Adrenal gland (tissue), 12 donors: ENCODE measurements around the gene IPO9. TPM values are rescaled to one million over a fixed set of nuclear protein-coding genes. Genes with fewer than 3 reads are reported as not detected.

ENCODE experiments used
- DNase-seq, 7 donors: peaks; one replicate each; pipeline ENCODE4 v3.0.0-alpha.2; 2019 to 2020
- H3K27ac ChIP-seq, 5 donors: fragments of 200-600 bp; sonication (generic) in 4 of 5; 1 replicate in 3 of 5; 2 replicates in 2 of 5; pipeline versions ENCODE4 v1.5.1 to v1.8.0; 2016 to 2020; ENCODE audit warnings: mild to moderate bottlenecking in 1 of 5
- H3K27me3 ChIP-seq: fragments of 200-600 bp; 2 replicates; pipeline ENCODE4 v1.8.0; 2021
- H3K36me3 ChIP-seq, 2 donors: fragments of 200-600 bp; replicated peaks in 1 of 2; 1 replicate in 1 of 2; 2 replicates in 1 of 2; pipeline versions ENCODE4 v1.5.1 to v1.8.0; 2018 to 2022
- H3K4me1 ChIP-seq, 2 donors: fragments of 200-600 bp; replicated peaks in 1 of 2; 1 replicate in 1 of 2; 2 replicates in 1 of 2; pipeline versions ENCODE4 v1.5.1 to v1.8.0; 2018 to 2021
- H3K4me3 ChIP-seq, 4 donors: fragments of 200-600 bp; sonication (generic) in 3 of 4; one replicate each; pipeline ENCODE4 v1.5.1; 2016 to 2018
- H3K9me3 ChIP-seq, 3 donors: fragments of 200-600 bp; sonication (generic) in 1 of 3; replicated peaks in 1 of 3; 1 replicate in 2 of 3; 2 replicates in 1 of 3; pipeline versions ENCODE4 v1.5.1 to v1.8.0; 2016 to 2021
- POLR2A ChIP-seq, 2 donors: fragments of 450-650 bp; IDR thresholded peaks; one replicate each; pipeline ENCODE4 v1.6.1; 2017; ENCODE audit warnings: antibody characterized with exemption in 2 of 2, mild to moderate bottlenecking in 2 of 2, moderate library complexity in 1 of 2
- WGBS, 4 donors: extraction: QIAGEN DNeasy Blood & Tissue Kit in 2 of 4; methylation state at CpG; one replicate each; pipeline versions ENCODE4 v1.1.5 to v1.1.7; 2013 to 2017; 5-methylcytosine and 5-hydroxymethylcytosine counted together
- intact Hi-C, 2 donors: fragments of 100-400 bp; cut with DNase I; formaldehyde crosslinking; loops; one replicate each; pipeline versions ENCODE4 v1.14.1 to v1.15.0; 2022 to 2023
- polyA plus RNA-seq, 3 donors: library from polyadenylated mRNA; stranded (reverse); fragments of 200-250 nt in 2 of 3; fragments of 350-450 nt in 1 of 3; fragmentation: Illumina TruSeq in 1 of 3; extraction: RNeasy Lipid Tissue Mini Kit (QIAGEN cat#74804) in 1 of 3; gene quantifications; one replicate each; pipeline ENCODE4 v1.2.3, GENCODE V29; 2013 to 2014
- total RNA-seq, 9 donors: library from RNA; depleted of rRNA in 4 of 9; stranded (reverse); fragments of >200 nt in 4 of 9; fragments of 120-200 nt in 1 of 9; fragmentation: NEBNext Ultra II Directional in 1 of 9; extraction: Animal tissue kit (Norgen Biotek cat#: 25700) in 1 of 9; gene quantifications; one replicate each; pipeline versions ENCODE4 v1.1.0 to v1.2.4, GENCODE V29; 2013 to 2023
- TF ChIP-seq, protein P1 (sequence below), 6 experiments: fragments of 450-650 bp in 4 of 6; fragments of 200-600 bp in 2 of 6; sonication (generic) in 1 of 6; IDR thresholded peaks; 1 replicate in 5 of 6; 2 replicates in 1 of 6; pipeline versions ENCODE4 v1.5.1 to v1.8.0; 2016 to 2021; ENCODE audit warnings: antibody characterized with exemption in 6 of 6, mild to moderate bottlenecking in 2 of 6, moderate library complexity in 1 of 6
- donor health status: healthy with polysubstance abuse.
- donor health status: Bipolar disorder and iron deficiency.
- donor health status: DM: yes; HTN: yes; CAD: no.
- donor health status: DM: no; HTN: no; CAD: no.
- donor health status: DM: no; HTN: no; CAD: no.
- donor health status: DM: yes; HTN: yes; CAD: no.

The IPO9 gene
- total and polyA plus RNA-seq, 12 donors = 13.6 to 45.2 (median 28.5) TPM

- peaks cover 5 to 13% of the 10 kb centered on the region in 2 donors for H3K4me1 ChIP-seq
- H3K36me3 ChIP-seq = peaks cover 0 to 47% of the 10 kb centered on the region in 2 donors
- no peak overlapping the region for H3K27ac ChIP-seq
- H3K27me3 ChIP-seq = no peaks in the 10 kb centered on the region
- no peak for DNase-seq
- WGBS, 4 donors = 88 to 98% (median 91%) methylated on average over 2 of the region's 2 CpGs
- intact Hi-C loops = no loop called here
- TF ChIP-seq, protein P1, sequence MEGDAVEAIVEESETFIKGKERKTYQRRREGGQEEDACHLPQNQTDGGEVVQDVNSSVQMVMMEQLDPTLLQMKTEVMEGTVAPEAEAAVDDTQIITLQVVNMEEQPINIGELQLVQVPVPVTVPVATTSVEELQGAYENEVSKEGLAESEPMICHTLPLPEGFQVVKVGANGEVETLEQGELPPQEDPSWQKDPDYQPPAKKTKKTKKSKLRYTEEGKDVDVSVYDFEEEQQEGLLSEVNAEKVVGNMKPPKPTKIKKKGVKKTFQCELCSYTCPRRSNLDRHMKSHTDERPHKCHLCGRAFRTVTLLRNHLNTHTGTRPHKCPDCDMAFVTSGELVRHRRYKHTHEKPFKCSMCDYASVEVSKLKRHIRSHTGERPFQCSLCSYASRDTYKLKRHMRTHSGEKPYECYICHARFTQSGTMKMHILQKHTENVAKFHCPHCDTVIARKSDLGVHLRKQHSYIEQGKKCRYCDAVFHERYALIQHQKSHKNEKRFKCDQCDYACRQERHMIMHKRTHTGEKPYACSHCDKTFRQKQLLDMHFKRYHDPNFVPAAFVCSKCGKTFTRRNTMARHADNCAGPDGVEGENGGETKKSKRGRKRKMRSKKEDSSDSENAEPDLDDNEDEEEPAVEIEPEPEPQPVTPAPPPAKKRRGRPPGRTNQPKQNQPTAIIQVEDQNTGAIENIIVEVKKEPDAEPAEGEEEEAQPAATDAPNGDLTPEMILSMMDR (IDR thresholded peaks at IDR 0.05) = no peak
- TF ChIP-seq POLR2A (IDR thresholded peaks at IDR 0.05) = no peak
- no peaks in the 10 kb centered on the region for H3K9me3 ChIP-seq
- H3K4me3 ChIP-seq = no peak overlapping the region
Measured at GRCh38 chr1:201785291-201785690, 43.7 kb upstream of the IPO9 start.

DNA sequence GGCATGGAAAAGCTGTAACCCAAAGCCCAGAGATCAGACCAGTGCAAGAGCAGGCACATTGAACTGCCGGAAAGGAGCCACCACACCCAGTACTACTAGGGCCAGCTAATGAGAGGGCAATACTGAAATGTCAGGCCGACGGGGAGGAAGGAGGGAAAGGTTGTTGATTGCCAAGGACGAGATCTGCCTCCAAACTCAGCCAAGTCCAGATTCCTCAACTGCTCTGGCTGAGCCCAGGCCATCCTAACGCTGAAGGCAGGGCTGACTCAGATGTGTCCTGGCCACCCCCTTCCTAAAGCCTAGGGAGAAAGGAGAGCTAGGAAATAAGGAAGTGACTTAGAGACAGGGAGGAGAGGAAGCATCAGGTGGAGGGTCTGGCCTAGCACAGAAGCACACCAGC, 42.1 kb upstream of the IPO9 start:
- H3K9me3 ChIP-seq = no peaks in the 10 kb centered on the region
- 71 to 76% (median 73%) methylated on average over 5 of the region's 5 CpGs for WGBS, 4 donors
- no peak for DNase-seq
- H3K27me3 ChIP-seq = no peaks in the 10 kb centered on the region
- TF ChIP-seq, protein P1 (IDR thresholded peaks at IDR 0.05) = no peak
- TF ChIP-seq POLR2A (IDR thresholded peaks at IDR 0.05) = no peak
- peaks cover 0 to 34% of the 10 kb centered on the region in 2 donors for H3K36me3 ChIP-seq
- H3K27ac ChIP-seq = no peak overlapping the region
- no peak overlapping the region for H3K4me3 ChIP-seq
- intact Hi-C loops = no loop called here
- peaks cover 11 to 28% of the 10 kb centered on the region in 2 donors for H3K4me1 ChIP-seq

DNA sequence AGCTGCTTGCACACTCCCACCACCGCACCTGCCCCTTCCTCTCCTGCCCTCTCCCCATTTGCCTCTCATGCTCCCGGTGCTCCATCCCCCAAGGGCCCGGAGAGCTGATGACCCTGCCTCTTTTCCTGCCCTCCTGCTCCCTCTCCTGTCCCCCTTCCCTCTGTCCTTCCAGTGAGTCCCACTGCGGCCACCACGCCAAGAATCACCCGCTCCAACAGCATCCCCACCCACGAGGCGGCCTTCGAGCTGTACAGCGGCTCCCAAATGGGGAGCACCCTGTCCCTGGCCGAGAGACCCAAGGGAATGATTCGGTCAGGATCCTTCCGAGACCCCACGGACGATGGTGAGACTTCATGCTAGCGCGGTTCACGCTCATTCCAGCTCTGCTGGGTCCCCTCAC, 40.7 kb upstream of the IPO9 start:
- 89 to 96% (median 95%) methylated on average over 15 to 18 of the region's 18 CpGs for WGBS, 4 donors
- intact Hi-C loops = no loop called here
- Histone ChIP-seq H3K9me3 (no peaks in the 10 kb centered on the region), H3K4me3 (no peak overlapping the region), H3K27ac (no peak overlapping the region), H3K36me3 (peaks cover 0 to 26% of the 10 kb centered on the region in 2 donors), H3K27me3 (no peaks in the 10 kb centered on the region), H3K4me1 (peaks cover 11 to 40% of the 10 kb centered on the region in 2 donors)
- TF ChIP-seq, protein P1 (IDR thresholded peaks at IDR 0.05) = no peak
- TF ChIP-seq POLR2A (IDR thresholded peaks at IDR 0.05) = no peak
- DNase-seq = no peak

DNA sequence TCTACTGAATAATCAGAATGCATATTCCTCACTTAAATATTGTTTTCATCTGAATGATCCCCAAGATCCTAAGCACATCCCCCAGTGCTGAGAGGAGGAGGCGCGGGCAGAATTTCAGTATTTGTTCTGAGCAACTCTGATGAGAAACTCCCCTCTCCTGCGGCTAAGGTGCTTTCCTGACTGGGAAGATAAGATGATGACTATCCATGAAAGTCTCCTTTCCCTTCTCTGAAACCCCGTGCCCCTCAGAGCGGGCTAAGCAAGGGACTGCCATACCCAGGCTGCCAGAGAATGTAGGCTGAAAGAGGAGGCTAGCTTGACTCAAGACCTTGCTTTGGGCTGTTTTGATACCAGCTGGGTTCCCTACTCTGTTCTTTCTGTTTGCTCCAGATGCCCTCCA, 39.7 kb upstream of the IPO9 start:
- DNase-seq = no peak
- intact Hi-C loops = no loop called here
- Histone ChIP-seq H3K9me3 (no peaks in the 10 kb centered on the region), H3K27me3 (no peaks in the 10 kb centered on the region), H3K4me1 (peaks cover 11 to 40% of the 10 kb centered on the region in 2 donors), H3K36me3 (peaks cover 0 to 31% of the 10 kb centered on the region in 2 donors), H3K27ac (peak overlapping the region in 2 of 5 donors; percentile 53 to 72), H3K4me3 (no peak overlapping the region)
- TF ChIP-seq POLR2A (IDR thresholded peaks at IDR 0.05) = no peak
- TF ChIP-seq, protein P1 (IDR thresholded peaks at IDR 0.05) = no peak
- WGBS, 4 donors = 94 to 96% (median 95%) methylated on average over 5 of the region's 5 CpGs
